Mesenchymal stem cell (in vitro differentiated cells and primary cell): ENCODE measurements around the gene SPIN1.
"Not testable (repeated sequence)": the region's sequence is repeated elsewhere in the genome, so short reads cannot be mapped to it uniquely, and the experiment has no call there.

ENCODE experiments used
- DNase-seq: peaks from one replicate; pipeline ENCODE4 v3.0.0-alpha.2; 2013
- H2AFZ ChIP-seq: one replicate; pipeline ENCODE4 v1.6.1; 2013; ENCODE audit warnings: low read depth, mild to moderate bottlenecking, control low read depth, inconsistent platforms, low read length, moderate library complexity
- H2AK5ac ChIP-seq: 2 replicates; pipeline ENCODE4 v1.6.1; 2013; ENCODE audit warnings: low read length, moderate library complexity, mild to moderate bottlenecking, inconsistent platforms; ENCODE audit not compliant: severe bottlenecking
- H2BK120ac ChIP-seq: one replicate; pipeline ENCODE4 v1.6.1; 2013; ENCODE audit warnings: low read depth, mild to moderate bottlenecking, inconsistent platforms, low read length, moderate library complexity
- H2BK12ac ChIP-seq, 2 experiments: one replicate each; pipeline ENCODE4 v1.6.1; 2013; ENCODE audit warnings: inconsistent platforms in 2 of 2, low read length in 2 of 2, mild to moderate bottlenecking in 2 of 2, moderate library complexity in 2 of 2, control low read depth in 1 of 2
- H2BK15ac ChIP-seq: one replicate; pipeline ENCODE4 v1.6.1; 2013; ENCODE audit warnings: mild to moderate bottlenecking, low read depth, inconsistent platforms; ENCODE audit not compliant: poor library complexity, severe bottlenecking
- H2BK5ac ChIP-seq: 2 replicates; pipeline ENCODE4 v1.6.1; 2013; ENCODE audit warnings: low read depth, mild to moderate bottlenecking, low read length, control low read depth, inconsistent platforms; ENCODE audit not compliant: poor library complexity, severe bottlenecking
- H3K14ac ChIP-seq, 2 experiments: one replicate each; pipeline ENCODE4 v1.6.1; 2013; ENCODE audit warnings: inconsistent platforms in 2 of 2, low read length in 2 of 2, control low read depth in 1 of 2, mild to moderate bottlenecking in 1 of 2, moderate library complexity in 1 of 2
- H3K18ac ChIP-seq, 2 experiments: one replicate each; pipeline ENCODE4 v1.6.1; 2013; ENCODE audit warnings: inconsistent platforms in 2 of 2, low read length in 2 of 2, control low read depth in 1 of 2, low read depth in 1 of 2, mild to moderate bottlenecking in 1 of 2
- H3K23ac ChIP-seq, 2 experiments: one replicate each; pipeline ENCODE4 v1.6.1; 2013; ENCODE audit warnings: inconsistent platforms in 2 of 2, low read length in 2 of 2, mild to moderate bottlenecking in 2 of 2, moderate library complexity in 2 of 2, control low read depth in 1 of 2
- H3K27ac ChIP-seq: 2 replicates; pipeline ENCODE4 v1.5.1; 2013; ENCODE audit warnings: mild to moderate bottlenecking, moderate library complexity, low read length, control low read depth, inconsistent platforms; ENCODE audit not compliant: poor library complexity, severe bottlenecking
- H3K27me3 ChIP-seq, 2 experiments: 2 replicates each; pipeline versions ENCODE4 v1.6.1 to v1.7.0; 2013; ENCODE audit warnings: low read length in 2 of 2, mild to moderate bottlenecking in 2 of 2, moderate library complexity in 2 of 2, control low read depth in 1 of 2, inconsistent platforms in 1 of 2; ENCODE audit not compliant: control insufficient read depth in 1 of 2, insufficient read depth in 1 of 2
- H3K36me3 ChIP-seq, 2 experiments: 2 replicates each; pipeline versions ENCODE4 v1.6.1 to v1.7.0; 2013; ENCODE audit warnings: low read length in 2 of 2, control low read depth in 1 of 2, inconsistent platforms in 1 of 2, low read depth in 1 of 2, mild to moderate bottlenecking in 1 of 2; ENCODE audit not compliant: insufficient read depth in 2 of 2, control insufficient read depth in 1 of 2
- H3K4ac ChIP-seq, 2 experiments: one replicate each; pipeline ENCODE4 v1.6.1; 2013; ENCODE audit warnings: inconsistent platforms in 2 of 2, low read length in 2 of 2, mild to moderate bottlenecking in 2 of 2, moderate library complexity in 2 of 2, control low read depth in 1 of 2, low read depth in 1 of 2
- H3K4me1 ChIP-seq: 2 replicates; pipeline ENCODE4 v1.6.1; 2013; ENCODE audit warnings: low read depth, low read length, control low read depth; ENCODE audit not compliant: control insufficient read depth, insufficient read depth
- H3K4me2 ChIP-seq: 2 replicates; pipeline ENCODE4 v1.6.1; 2013; ENCODE audit warnings: low read length, mild to moderate bottlenecking, inconsistent platforms; ENCODE audit not compliant: poor library complexity, severe bottlenecking
- H3K4me3 ChIP-seq, 2 experiments: 2 replicates each; pipeline versions ENCODE4 v1.5.1 to v1.7.0; 2013; ENCODE audit warnings: low read length in 2 of 2, mild to moderate bottlenecking in 2 of 2, control low read depth in 1 of 2, low read depth in 1 of 2; ENCODE audit not compliant: insufficient read depth in 1 of 2
- H3K79me1 ChIP-seq: replicated peaks from 2 replicates; pipeline ENCODE4 v1.6.1; 2013; ENCODE audit warnings: mild to moderate bottlenecking, control low read depth, low read length, inconsistent platforms; ENCODE audit not compliant: poor library complexity, severe bottlenecking
- H3K9ac ChIP-seq: 2 replicates; pipeline ENCODE4 v1.7.0; 2013; ENCODE audit warnings: mild to moderate bottlenecking, low read length, moderate library complexity
- H3K9me3 ChIP-seq: 2 replicates; pipeline ENCODE4 v1.7.0; 2013; ENCODE audit warnings: mild to moderate bottlenecking, low read length; ENCODE audit not compliant: control insufficient read depth
- H4K8ac ChIP-seq: one replicate; pipeline ENCODE4 v1.6.1; 2013; ENCODE audit warnings: inconsistent platforms, mild to moderate bottlenecking, low read length, moderate library complexity
- H4K91ac ChIP-seq: one replicate; pipeline ENCODE4 v1.6.1; 2013; ENCODE audit warnings: mild to moderate bottlenecking, low read length, inconsistent platforms
- WGBS: methylation state at CpG from one replicate; pipeline ENCODE4 v1.1.7; 2013; ENCODE audit warnings: mixed read lengths; 5-methylcytosine and 5-hydroxymethylcytosine counted together

SPIN1 gene

DNA sequence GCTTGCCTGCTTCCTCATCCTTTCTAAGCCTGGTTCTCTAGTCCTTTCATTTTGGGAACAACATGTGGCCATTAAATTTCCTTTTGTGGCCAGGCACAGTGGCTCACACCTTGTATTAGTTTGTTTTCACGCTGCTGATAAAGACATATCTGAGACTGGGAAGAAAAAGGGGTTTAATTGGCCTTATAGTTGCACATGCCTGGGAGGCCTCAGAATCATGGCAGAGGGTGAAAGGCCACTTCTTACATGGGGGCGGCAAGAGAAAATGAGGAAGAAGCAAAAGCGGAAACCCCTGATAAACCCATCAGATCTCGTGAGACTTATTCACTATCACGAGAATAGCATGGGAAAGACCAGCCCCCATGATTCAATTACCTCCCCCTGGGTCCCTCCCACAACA is 37.9 kb upstream of the SPIN1 start:
- H3K79me1 ChIP-seq, H3K9ac ChIP-seq, H3K4ac ChIP-seq, H2AK5ac ChIP-seq, H3K23ac ChIP-seq, H3K36me3 ChIP-seq, H3K27ac ChIP-seq, H2BK5ac ChIP-seq, H4K8ac ChIP-seq, H3K4me2 ChIP-seq, H3K27me3 ChIP-seq, H4K91ac ChIP-seq, H3K14ac ChIP-seq, H3K9me3 ChIP-seq, H3K4me3 ChIP-seq, H2BK120ac ChIP-seq, DNase-seq, H3K18ac ChIP-seq, H3K4me1 ChIP-seq, H2AFZ ChIP-seq, H2BK15ac ChIP-seq, H2BK12ac ChIP-seq: not testable (repeated sequence)
- WGBS = 94% methylated on average over 2 of the region's 5 CpGs

DNA sequence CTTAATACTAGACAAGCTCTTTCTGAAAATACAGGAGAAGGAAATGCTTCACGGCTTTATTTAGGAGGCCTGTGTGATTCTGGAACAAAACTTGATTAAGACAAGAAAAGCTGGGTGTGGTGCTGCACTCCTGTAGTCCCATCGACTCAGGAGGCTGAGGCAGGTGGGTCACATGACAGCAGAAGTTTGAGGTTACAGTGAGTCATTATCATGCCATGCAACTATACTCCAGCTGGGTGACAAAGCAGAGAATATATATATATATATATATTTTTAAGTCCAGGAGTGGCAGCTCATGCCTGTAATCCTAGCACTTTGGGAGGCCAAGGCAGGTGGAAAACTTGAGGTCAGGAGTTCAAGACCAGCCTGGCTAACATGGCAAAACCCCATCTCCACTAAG is 33.1 kb upstream of the SPIN1 start:
- Histone ChIP-seq H2BK12ac (no peak overlapping the region), H3K9me3 (no peaks in the 10 kb centered on the region), H3K4me3 (no peak overlapping the region), H2BK120ac (no peak overlapping the region), H3K4me1 (no peaks in the 10 kb centered on the region), H2AFZ (no peak overlapping the region), H2BK15ac (no peak overlapping the region), H3K36me3 (no peaks in the 10 kb centered on the region), H2AK5ac (no peak overlapping the region), H3K9ac (no peak overlapping the region), H3K27me3 (peaks cover 0 to 2% of the 10 kb centered on the region in 2 experiments), H3K23ac (no peak overlapping the region), H3K14ac (no peak overlapping the region), H3K4me2 (no peak overlapping the region), H3K27ac (no peak overlapping the region), H4K91ac (no peak overlapping the region), H3K79me1 (no peaks in the 10 kb centered on the region), H4K8ac (no peak overlapping the region), H3K18ac (no peak overlapping the region), H3K4ac (no peak overlapping the region), H2BK5ac (no peak overlapping the region)
- 80% methylated on average over 2 of the region's 2 CpGs for WGBS
- no peak for DNase-seq

DNA sequence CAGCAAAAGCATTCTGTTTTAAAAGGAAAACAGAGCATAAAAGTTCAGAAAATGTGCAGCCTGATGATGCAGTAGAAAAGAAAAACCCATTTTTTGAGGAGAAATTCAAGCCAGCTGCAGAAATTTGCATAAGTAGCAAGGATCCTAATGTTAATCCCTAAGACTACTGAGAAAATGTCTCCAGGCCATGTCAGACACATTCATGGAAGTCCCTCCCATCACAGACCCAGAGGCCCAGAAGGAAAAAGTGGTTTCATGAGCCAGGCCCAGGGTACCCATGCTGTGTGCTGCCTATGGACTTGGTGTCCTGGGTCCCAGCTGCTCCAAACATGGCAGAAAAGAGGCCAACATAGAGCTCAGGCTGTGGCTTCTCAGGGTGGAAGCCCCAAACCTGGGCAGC is 31.0 kb upstream of the SPIN1 start:
- not testable (repeated sequence) for H2AFZ ChIP-seq, H4K91ac ChIP-seq, H3K79me1 ChIP-seq, H3K27me3 ChIP-seq, H3K36me3 ChIP-seq, H2BK15ac ChIP-seq, H2BK5ac ChIP-seq, DNase-seq, H3K27ac ChIP-seq, H2BK120ac ChIP-seq, H3K4me3 ChIP-seq, H4K8ac ChIP-seq, H3K23ac ChIP-seq, H3K4me2 ChIP-seq, H2AK5ac ChIP-seq, H3K4me1 ChIP-seq, H3K4ac ChIP-seq, H3K18ac ChIP-seq, H3K9ac ChIP-seq, H3K14ac ChIP-seq, H2BK12ac ChIP-seq, H3K9me3 ChIP-seq

- no peak overlapping the region for H2AK5ac ChIP-seq
- no peaks in the 10 kb centered on the region for H3K27me3 ChIP-seq
- H3K9me3 ChIP-seq = no peaks in the 10 kb centered on the region
- no peak for DNase-seq
- no peaks in the 10 kb centered on the region for H3K79me1 ChIP-seq
- no peak overlapping the region for H3K4ac ChIP-seq
- no peak overlapping the region for H3K23ac ChIP-seq
- H3K27ac ChIP-seq = no peak overlapping the region
- no peak overlapping the region for H2BK12ac ChIP-seq
- no peaks in the 10 kb centered on the region for H3K4me1 ChIP-seq
- 96% methylated on average over 3 of the region's 4 CpGs for WGBS
- no peak overlapping the region for H3K9ac ChIP-seq
- H2BK5ac ChIP-seq = no peak overlapping the region
- no peak overlapping the region for H3K4me2 ChIP-seq
- H2BK120ac ChIP-seq = no peak overlapping the region
- H2AFZ ChIP-seq = no peak overlapping the region
- no peak overlapping the region for H3K14ac ChIP-seq
- no peak overlapping the region for H4K91ac ChIP-seq
- H4K8ac ChIP-seq = no peak overlapping the region
- H3K36me3 ChIP-seq = no peaks in the 10 kb centered on the region
- H3K4me3 ChIP-seq = no peak overlapping the region
- no peak overlapping the region for H2BK15ac ChIP-seq
- H3K18ac ChIP-seq = no peak overlapping the region
These were observed 29.5 kb upstream of the SPIN1 start for GRCh38 chr9:88358723-88359122.
